NCI-H1436 (cell line): ENCODE results near the gene GPR31.

Experiments
- DNase-seq: peaks from one replicate; lab custom pipeline; 2025; lab: John Stamatoyannopoulos, UW

Gene GPR31

DNA sequence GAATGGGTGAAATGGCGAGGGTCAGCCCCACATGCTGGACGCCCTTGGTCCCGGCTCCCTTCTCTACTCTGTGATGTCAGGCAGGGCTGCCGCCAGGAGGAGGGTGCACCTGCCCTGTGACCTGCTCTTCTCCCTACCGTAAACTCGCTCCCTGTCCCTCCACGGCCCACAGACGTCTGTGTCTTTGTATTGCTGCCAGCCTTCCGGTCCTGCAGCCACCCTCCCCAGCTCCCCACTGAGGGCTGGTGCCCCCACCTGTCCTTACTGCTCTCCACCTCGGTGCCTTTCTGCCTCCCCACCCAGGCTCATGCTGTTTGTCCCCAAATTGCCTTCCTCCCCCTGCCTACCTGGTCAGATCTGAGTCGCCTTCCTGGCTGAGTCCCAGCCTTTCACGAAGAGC lies 38.9 kb downstream of the GPR31 start:
- DNase-seq = no peak

DNA sequence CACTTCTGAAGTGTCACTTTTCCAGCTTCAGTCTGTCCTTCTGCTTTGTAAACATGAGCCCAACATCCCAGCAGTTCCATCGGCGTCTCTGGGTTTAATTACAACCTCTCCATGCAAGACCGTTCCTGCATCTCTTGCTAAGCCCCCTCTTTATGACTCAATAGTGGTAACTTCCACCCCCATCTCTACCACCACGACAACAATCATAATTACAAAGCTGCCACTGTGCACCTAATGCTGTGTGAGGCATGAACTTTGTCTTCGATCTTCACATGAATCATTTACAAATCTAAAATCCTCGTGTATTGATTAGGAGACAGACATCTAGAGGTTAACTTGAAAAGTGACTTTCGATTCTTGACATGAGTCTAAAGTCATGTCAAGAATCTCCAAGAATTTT lies 39.8 kb downstream of the GPR31 start:
- DNase-seq = no peak

DNA sequence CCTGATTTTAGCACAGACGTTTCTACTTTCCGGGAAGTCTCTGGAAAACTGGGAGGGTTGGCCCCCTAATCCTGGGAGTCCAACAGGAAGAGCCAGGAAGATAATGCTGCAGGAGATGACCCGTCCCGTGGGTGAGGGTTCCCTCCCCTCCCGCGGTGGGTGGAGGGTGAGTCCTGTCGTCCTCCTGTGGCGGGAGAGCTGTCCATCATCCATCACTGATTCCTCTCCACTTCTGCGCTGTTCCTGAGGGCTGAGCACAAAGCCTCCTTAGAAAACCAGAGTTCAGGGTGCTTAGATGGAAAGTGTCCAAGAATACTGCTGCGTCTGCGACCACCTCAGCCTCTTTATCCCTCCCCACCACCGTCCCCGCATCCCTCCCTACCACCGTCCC lies 40.9 kb downstream of the GPR31 start:
- DNase-seq = no peak

DNA sequence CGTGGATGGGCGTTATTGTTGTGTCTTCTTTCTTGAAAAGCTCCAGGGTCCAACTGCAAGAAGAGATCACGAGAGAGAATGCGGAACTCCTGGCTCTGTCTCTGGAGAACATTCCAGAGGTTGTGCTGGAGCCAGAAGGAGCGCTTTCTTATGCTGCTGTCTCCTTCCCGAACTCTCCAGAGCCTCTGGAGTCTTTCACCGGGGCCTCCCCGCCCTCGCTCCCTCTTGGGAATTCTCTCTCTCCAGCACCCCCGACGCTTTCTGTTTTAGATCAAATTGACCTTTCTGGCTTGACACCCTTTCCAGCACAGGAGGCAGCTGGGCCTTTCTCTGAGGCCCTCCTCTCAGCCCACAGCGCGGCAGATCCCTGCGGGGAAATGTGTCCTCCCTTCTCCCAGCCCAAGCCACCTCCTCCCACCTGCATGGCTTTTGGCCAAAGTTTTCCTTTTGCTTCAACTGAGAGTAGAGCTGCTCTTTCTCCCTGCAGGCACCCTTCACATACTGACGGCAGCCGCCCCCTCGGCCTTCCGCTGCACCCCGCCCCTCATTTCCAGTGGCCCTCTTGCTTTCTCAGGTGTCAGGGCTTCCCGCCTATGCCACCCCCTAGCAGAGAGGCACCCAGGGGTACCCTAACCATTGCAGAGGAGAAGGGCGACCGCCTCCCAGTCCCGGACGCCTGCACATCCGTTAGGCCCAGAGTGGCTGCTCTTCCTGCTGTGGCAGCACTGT lies 41.5 kb downstream of the GPR31 start:
- no peak for DNase-seq

DNA sequence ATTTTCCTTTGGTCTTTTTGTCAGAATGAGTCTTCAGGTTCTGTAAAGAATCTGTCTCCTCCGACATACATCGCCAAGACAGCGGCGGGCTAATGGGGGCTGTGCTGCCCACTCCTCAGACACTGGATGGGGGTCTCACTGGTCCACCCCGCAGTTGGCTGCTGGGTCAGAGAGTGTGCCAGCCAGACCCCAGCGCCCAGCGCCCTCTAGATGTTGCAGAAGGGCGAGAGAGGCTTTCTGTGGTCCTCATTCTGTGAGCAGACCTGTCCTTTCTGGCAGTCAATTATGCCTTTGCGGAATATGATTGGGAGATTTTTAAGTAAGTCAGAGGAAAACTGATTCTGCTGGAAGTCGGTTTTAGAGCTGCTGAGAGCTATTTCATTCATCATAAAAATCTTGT lies 42.7 kb downstream of the GPR31 start:
- no peak for DNase-seq

DNA sequence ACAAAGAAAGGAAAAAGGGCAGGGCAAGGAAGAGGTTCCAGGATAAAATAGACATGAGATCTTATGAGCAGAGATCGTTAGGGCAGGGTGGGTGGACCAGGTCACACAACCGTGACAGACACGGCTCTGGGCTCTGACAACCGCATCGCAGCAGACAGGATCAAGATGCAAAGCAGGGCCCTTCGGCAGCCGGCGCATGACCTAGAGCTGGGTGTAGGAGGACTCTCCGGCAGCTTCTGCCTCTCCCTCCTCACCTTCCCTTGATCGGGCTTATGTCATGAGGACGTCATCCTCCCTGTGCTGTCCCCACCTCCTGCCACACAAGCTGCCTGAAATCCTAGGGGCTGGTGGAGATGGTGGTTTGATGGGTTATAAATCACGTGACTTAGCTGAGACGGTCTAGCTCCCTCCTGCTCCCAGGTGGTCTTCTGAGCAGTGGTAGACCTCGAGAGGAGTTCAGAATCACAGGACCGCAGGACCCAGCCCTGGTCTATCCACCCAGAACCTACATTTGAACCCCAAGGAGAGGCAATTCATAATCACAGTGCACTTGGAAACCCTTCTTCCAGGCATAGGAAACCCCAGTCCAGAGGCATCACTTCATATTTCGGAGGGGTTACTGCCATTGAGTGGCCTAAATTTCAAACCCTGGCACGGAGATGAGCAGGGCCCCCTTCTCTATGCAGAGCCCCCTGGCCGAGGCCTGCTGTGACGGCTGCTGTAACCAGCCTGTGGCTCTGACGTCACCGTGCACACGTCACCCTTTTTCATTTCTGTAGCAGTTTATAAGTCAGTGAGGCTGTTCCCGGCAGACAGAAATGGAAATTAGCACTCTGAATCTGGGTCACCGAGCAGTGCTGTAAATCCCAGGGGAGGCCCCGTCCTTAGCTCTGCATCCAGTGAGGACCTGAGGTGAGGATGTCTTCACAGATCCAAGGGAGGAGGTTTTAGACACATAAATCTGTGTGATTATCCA lies 43.6 kb downstream of the GPR31 start:
- DNase-seq = no peak

DNA sequence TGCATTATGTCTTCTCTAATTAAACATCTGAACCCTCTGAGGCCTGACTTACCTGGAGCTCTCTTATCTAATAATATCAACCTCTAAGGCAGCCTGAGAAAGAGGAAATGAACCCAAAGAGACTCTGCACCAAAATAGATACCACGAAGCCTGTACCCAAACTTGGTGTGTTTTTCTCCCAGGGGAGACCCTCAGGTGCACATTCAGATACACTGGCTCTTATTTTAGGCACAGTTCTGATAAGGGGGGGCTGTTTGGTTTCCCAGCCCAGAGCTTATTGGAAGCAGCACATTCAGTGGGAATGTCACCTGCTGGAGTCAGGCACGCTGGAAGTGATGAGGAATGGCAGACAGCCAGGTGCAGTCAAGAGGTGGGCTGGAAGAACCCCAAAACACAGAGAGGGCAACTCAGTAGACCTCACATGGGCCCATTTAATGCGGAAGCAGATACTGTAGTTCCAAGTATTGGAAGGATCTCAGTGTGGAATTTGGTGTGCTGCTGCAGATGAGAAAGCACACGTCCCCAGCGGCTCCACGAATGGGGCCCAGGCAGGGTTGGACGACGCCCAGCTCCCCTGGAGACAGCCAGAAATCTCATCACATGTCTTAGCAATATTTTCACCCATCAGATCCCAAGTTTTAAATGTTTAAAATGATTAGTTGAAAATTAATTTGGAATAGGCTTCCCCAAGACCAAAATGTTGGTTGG lies 44.6 kb downstream of the GPR31 start:
- DNase-seq = no peak

DNA sequence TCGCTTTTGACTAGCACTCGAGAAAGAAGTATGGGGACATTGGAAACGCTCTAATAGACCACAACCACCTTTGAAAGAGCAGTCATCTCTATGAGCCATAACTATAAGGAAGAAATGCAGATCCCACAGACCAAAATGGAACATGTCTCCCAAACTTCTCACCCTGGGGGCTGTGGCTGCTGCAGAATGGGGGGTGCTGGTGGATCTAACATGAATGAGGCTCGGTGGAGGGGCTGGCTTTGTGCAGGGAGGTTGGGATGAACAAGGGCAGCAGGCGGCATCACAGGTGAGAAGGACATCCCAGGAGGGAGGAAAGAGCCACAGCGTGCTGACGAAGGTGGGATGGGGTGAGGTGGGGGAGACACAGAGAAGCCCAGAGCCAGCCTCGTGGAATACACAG lies 45.4 kb downstream of the GPR31 start:
- DNase-seq = no peak

DNA sequence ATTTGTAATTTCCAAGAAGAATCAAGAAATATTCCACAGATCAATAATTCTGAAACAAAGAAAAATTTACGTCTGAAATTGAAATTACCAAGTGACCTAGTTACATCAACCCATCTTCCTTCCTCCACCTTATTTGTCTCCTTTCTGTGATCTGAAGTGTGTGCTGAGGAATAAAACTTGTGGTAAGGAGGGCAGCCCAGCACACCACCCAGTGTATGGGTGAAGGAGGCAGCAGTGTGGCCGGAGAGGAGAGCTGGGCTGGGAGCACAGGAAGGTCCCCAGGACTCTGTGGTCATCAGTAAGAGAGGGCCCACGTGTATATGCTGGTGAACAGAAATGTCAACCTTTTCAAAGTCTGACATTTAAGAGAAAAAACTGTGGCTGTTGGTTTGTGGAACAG lies 46.2 kb downstream of the GPR31 start:
- DNase-seq = no peak

DNA sequence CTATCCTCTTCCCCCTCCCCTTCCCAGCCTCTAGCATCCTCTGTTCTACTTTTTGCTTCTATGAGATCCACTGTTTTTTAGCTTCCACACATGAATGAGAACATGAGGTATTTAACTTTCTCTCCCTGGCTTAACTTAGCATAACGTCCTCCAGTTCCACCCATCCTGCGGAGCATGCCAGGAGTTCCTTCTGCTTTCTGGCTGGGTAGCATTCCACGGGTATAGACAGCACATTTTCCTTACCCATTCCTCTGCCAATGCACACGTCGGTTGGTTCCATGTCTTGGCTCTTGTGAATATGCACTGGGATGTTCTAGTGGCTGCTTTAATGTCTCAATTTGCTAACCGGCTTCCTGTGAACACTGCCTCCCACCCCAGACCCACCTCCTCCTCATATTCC lies 48.1 kb downstream of the GPR31 start:
- DNase-seq = no peak

DNA sequence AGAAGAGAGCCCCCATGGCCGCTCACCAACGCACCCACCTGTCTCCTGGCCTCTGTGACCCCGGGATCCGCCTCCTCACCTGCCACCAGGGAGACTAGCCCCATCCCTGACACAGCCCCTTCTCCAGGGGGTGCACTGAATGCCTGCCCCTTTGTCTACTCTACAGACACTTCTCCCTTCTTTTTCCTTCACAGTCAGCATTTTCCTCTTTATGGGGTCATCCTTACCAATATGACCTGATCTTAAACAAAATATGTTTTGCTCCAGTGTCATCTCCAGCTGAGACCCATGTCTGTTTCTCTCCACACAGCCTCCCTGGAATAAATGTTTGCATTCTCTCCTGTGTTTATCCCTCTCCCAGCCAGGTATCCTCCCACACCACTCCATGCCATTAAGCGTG lies 49.5 kb downstream of the GPR31 start:
- no peak for DNase-seq

DNA sequence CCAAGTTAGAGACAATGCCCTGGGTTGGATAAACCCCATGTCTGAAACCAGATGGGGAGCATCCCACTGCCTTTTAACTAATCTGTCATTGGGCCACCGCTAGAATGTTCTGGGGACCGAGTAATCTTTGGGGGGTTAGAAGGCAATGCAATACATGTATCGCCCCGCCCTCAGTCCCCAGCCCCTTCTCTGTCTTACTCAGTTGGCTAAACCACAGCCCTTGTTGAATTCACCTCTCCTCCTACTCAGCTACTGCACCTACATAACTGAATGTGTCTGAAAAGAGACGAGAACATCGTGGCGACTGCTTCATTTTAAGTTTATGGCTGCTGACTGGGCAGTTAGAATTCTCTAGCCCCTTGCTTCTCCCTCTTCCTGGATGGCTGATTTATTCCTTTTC lies 50.0 kb downstream of the GPR31 start:
- no peak for DNase-seq

DNA sequence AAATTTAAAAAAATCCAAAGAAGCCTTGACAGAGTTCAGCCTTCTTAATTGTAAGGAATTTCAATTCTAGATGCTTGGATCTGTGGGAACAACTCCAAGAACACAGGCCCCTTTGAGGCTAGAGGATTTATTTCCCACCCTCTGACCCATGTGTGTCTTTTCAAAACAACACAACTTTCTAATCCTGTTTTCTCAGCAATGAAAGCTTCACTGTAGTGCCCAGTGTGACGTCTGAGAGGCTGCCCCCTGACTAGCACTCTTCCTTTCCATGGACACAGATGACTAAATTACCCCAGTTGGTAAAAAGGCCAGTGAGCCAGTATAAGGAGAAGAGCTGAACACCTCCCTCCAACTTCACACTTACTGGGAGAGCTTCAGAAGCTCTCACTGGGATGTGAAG lies 51.4 kb downstream of the GPR31 start:
- DNase-seq = no peak
